ENCODE data around the gene CLRN3. TPM values are rescaled to one million over a fixed set of nuclear protein-coding genes. Genes with fewer than 3 reads are reported as not detected.
A peak's percentile ranks its signal among the peaks of the same experiment; 100 is the strongest.

CLRN3 gene
- total RNA-seq, 2 experiments from 2014 or later = not detected

DNA sequence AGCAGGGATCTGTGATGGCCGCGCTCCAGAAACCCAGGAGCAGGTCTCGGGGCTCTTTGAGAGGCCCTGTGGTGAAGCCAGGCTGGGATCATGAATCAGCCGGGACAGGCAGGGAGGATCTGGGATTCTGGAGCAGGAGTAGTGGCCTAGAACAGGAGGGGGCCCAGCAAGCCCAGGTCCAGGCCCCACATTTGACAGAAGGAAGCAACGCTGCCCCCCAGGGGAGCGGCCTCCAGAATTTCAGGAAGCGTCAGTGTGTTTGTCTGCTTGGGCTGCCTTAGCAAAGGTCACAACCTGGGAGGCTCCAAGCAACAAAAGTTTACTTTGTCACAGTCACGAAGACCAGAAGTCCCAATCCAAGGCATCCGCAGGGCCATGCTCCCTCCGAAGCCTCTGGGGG, 36.8 kb downstream of the CLRN3 start:
- CTCF ChIA-PET = interaction anchor here (2.3 kb wide), 1 partner anchor 292 kb away, joined by 7 read pairs; no protein-coding TSS in a partner anchor
- DNase-seq = no peak
- H3K4me1 Mint-ChIP-seq (ENCODE audit: low read depth) = no peaks in the 10 kb centered on the region
- H3K27ac Mint-ChIP-seq = no peak overlapping the region
- no peak overlapping the region for H3K4me3 Mint-ChIP-seq
- H3K27me3 Mint-ChIP-seq (ENCODE audit: low read depth) = peaks cover 3% of the 10 kb centered on the region
- intact Hi-C loops (cut with micrococcal nuclease) = loop anchor here (2.0 kb wide), 2 partner anchors 291 to 611 kb away; no protein-coding TSS in a partner anchor
- no peaks in the 10 kb centered on the region for H3K36me3 Mint-ChIP-seq (ENCODE audit: low read depth)
- no peaks in the 10 kb centered on the region for H3K9me3 Mint-ChIP-seq

DNA sequence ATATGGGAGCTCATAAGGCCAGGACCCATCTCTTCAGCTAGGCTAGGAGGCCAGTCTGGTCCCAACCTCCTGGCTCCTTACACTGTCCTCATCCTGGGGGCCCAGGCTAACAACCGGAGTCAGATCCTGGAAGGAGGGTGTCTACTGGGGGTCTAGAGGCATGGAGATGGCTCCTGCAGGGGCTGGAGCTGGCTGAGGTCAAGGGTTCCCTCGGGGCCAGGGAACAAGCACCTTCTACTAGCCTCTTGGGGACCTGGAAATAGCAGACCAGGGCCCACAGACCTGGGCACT, 37.2 kb downstream of the CLRN3 start:
- H3K27ac Mint-ChIP-seq = no peak overlapping the region
- H3K4me3 Mint-ChIP-seq = no peak overlapping the region
- no peaks in the 10 kb centered on the region for H3K36me3 Mint-ChIP-seq (ENCODE audit: low read depth)
- CTCF ChIA-PET = interaction anchor here (1.7 to 2.5 kb wide), 3 partner anchors 51 to 292 kb away, joined by 3 to 21 read pairs (median 7); no protein-coding TSS in a partner anchor
- H3K4me1 Mint-ChIP-seq (ENCODE audit: low read depth) = no peaks in the 10 kb centered on the region
- intact Hi-C loops (cut with micrococcal nuclease) = loop anchor here (2.0 kb wide), 2 partner anchors 291 to 611 kb away; no protein-coding TSS in a partner anchor
- no peak for DNase-seq
- peaks cover 3% of the 10 kb centered on the region for H3K27me3 Mint-ChIP-seq (ENCODE audit: low read depth)
- no peaks in the 10 kb centered on the region for H3K9me3 Mint-ChIP-seq

DNA sequence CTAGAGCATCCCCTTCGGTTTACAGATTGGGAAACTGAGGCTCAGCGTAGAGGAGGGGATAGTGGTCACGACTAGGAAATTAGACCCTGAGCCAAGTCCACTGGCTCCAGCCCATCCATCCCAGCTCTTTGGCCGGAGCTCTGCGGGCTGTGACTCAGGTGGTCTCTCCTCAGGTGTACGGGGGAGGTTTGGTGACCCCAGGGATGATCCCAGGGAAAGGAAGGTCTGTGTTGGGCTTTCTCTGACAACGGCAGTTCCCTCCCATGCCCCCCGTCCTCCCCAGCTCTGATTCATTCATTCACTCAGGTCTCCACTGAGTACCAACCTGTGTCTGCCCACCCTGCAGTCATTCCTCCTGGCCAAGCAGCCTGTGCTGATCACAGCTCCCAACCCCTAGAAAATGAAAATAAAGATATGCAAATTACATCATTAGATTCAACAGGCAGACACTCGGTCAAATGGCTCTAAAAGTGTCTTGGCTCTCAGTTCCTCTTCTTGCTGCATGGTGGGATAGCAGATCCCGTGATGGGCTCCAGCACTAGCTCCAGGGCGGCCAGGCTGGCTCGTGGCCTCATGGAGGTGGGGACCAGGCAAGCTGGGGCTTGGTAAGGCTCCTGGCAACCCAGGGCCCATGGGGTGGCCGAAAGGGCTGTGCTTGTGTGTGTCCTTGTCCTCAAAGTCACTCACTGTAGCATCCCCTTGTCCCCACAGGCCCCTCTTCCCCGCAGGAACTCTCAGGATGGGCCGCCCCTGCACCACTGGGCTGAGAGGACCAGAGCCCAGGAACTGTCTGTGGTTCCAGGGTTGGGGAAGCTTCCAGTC, 37.8 kb downstream of the CLRN3 start:
- no peak for DNase-seq
- CTCF ChIA-PET = interaction anchor here (0.6 to 2.5 kb wide), 17 partner anchors 9 to 291 kb away, joined by 3 to 21 read pairs (median 4); no protein-coding TSS in a partner anchor
- H3K4me3 Mint-ChIP-seq = no peak overlapping the region
- no peak overlapping the region for H3K27ac Mint-ChIP-seq
- no peaks in the 10 kb centered on the region for H3K36me3 Mint-ChIP-seq (ENCODE audit: low read depth)
- intact Hi-C loops (cut with micrococcal nuclease) = loop anchor here (1.0 to 2.0 kb wide), 3 partner anchors 140 to 610 kb away; no protein-coding TSS in a partner anchor
- peaks cover 3% of the 10 kb centered on the region for H3K27me3 Mint-ChIP-seq (ENCODE audit: low read depth)
- H3K9me3 Mint-ChIP-seq = no peaks in the 10 kb centered on the region
- no peaks in the 10 kb centered on the region for H3K4me1 Mint-ChIP-seq (ENCODE audit: low read depth)

DNA sequence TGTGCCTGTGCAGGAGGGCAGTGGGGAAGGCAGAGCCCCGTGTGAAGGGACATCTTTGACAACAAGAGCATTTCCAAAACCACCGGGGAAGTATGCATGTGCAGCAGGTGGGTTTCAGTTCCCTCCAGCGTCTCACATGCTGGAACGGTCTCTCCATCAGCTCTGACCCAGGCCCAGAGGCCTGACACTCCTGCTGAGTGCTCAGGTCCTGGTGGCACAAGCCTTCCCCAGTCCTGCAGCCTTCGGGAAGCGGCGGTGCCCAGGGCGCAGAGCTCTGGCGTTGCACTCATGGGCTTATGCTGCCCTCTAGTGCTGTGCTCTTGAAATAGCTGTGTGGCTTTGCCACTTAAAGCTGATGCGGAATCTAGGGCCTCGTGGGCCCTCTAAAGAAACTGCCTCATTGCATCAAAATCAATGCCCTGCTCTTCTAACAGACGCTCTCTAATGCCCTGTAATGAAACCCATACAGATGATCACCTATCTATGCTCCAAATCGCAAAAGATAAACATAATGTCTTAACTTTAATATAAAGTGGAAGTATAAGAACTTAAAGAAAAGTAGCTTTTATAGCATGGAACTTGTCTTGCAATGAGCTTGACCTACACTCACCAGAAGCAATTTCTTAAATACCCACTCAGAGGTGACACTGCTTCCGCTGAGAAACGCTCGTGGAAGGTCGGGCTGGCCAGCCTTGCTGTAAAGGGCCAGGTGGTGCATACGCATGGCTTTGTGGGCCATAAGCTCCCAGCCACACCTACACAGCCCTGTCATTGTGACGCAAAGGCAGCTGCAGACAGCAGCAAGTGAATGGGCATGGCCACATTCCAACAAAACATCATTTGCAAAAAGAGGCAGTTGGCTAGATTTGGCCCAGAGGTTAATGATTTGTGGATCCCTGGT, 38.6 kb downstream of the CLRN3 start:
- peaks cover 3% of the 10 kb centered on the region for H3K27me3 Mint-ChIP-seq (ENCODE audit: low read depth)
- no peaks in the 10 kb centered on the region for H3K9me3 Mint-ChIP-seq
- intact Hi-C loops (cut with micrococcal nuclease) = loop anchor here (1.0 to 2.0 kb wide), 3 partner anchors 139 to 609 kb away; no protein-coding TSS in a partner anchor
- peak; percentile 61 for DNase-seq
- no peak overlapping the region for H3K27ac Mint-ChIP-seq
- CTCF ChIA-PET = interaction anchor here (0.6 to 2.5 kb wide), 21 partner anchors 8 to 646 kb away, joined by 3 to 21 read pairs (median 4); no protein-coding TSS in a partner anchor
- no peaks in the 10 kb centered on the region for H3K4me1 Mint-ChIP-seq (ENCODE audit: low read depth)
- no peak overlapping the region for H3K4me3 Mint-ChIP-seq
- no peaks in the 10 kb centered on the region for H3K36me3 Mint-ChIP-seq (ENCODE audit: low read depth)

DNA sequence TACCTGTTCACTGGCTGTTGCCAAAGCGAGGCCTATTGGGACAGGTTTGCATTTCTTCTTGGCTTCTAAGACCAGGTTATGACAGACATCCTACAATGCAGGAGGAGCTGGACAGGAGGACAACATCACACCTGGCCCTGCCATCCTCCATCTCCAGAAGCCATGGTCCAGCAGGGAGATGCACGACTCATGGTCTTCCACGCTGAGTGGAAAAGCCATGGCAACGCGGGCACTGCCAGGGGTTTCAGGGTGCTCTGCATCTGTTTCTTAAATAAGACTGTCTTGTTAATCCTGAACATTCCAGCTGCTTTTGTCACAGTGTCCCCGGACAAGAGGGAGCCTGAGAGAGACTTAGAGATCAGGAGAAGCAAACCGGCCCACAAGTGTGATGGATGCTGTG, 40.3 kb downstream of the CLRN3 start:
- Mint-ChIP-seq H3K36me3 (ENCODE audit: low read depth) (no peaks in the 10 kb centered on the region), H3K27me3 (ENCODE audit: low read depth) (peaks cover 3% of the 10 kb centered on the region), H3K9me3 (no peaks in the 10 kb centered on the region), H3K27ac (no peak overlapping the region), H3K4me3 (no peak overlapping the region), H3K4me1 (ENCODE audit: low read depth) (peaks cover 5% of the 10 kb centered on the region)
- no peak for DNase-seq
- intact Hi-C loops (cut with micrococcal nuclease) = no loop called here
- CTCF ChIA-PET = no interaction called here

DNA sequence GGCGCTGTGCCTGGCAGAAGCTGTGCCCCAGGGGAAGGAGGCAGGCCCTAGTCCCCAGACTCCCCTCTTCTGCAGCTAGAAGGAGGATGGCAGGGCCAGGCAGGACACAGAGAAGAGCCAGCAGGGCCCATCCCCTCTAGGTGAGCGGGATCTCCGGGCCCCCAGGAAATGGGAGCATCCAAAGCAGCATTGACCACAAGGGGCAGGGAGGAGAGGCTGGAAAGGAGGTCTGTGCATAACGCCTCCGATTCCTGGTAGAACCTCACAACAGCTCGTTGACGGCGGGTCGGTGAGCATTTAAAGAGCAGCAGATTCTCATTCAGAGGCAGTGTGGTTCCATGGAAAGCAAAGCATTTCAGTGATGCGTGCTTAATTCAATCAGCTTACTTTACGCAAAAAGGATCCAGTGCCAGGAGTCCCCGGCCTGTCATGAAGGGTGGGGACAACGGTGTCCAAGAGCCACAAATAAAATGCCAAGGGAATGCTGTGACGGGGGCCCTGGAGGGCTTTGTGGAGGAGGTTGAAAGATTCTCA, 41.0 kb downstream of the CLRN3 start:
- Mint-ChIP-seq H3K27ac (no peak overlapping the region), H3K27me3 (ENCODE audit: low read depth) (peaks cover 3% of the 10 kb centered on the region), H3K9me3 (peaks cover 1% of the 10 kb centered on the region), H3K36me3 (ENCODE audit: low read depth) (no peaks in the 10 kb centered on the region), H3K4me3 (no peak overlapping the region), H3K4me1 (ENCODE audit: low read depth) (peaks cover 9% of the 10 kb centered on the region)
- CTCF ChIA-PET = no interaction called here
- no peak for DNase-seq
- intact Hi-C loops (cut with micrococcal nuclease) = no loop called here

DNA sequence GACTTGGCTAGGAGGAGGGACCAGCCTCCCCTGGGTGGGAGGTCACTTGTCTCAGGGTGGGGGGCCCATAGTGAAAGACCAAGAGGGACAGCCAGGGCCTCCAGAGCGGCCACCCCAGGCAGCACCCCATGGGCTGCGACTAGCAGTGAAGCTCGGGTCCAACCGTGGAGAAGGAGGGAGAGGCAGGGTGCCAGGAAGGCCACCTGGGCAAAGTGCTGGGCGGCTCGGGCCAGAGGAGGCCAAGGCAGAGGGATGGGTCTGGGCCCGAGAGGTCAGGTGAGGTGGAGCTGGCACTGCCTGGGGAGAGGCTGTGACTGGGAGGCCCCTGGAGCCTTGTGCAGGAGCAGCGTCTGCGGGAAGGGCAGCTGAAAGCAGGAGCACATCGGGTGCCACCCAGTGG, 41.8 kb downstream of the CLRN3 start:
- peaks cover 3% of the 10 kb centered on the region for H3K27me3 Mint-ChIP-seq (ENCODE audit: low read depth)
- no peaks in the 10 kb centered on the region for H3K36me3 Mint-ChIP-seq (ENCODE audit: low read depth)
- H3K27ac Mint-ChIP-seq = no peak overlapping the region
- no peak overlapping the region for H3K4me3 Mint-ChIP-seq
- intact Hi-C loops (cut with micrococcal nuclease) = no loop called here
- peaks cover 1% of the 10 kb centered on the region for H3K9me3 Mint-ChIP-seq
- CTCF ChIA-PET = interaction anchor here (0.7 kb wide), 1 partner anchor 157 kb away, joined by 4 read pairs; no protein-coding TSS in a partner anchor
- H3K4me1 Mint-ChIP-seq (ENCODE audit: low read depth) = peaks cover 15% of the 10 kb centered on the region
- no peak for DNase-seq

DNA sequence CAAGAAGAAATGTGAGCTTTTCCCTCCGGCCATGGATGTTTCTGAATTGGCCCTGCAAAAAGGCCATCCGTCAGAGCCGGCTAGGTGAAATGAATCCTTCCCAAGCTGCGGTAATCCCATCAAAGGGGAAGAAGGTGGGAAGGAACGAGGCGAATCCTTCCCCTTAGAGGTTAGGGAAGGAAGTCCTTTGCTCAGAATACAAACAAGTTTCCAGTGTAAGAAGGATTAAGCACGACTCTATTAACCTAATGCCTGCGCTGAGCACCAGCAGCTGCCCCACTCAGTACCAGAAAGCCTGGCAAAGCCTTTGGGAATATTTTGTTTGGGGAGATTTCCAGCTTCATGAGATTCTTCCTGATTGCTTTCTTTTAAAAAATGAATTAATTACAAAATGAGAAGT, 42.8 kb downstream of the CLRN3 start:
- Mint-ChIP-seq H3K4me3 (no peak overlapping the region), H3K4me1 (ENCODE audit: low read depth) (peaks cover 15% of the 10 kb centered on the region), H3K27me3 (ENCODE audit: low read depth) (peaks cover 3% of the 10 kb centered on the region), H3K27ac (no peak overlapping the region), H3K9me3 (peaks cover 1% of the 10 kb centered on the region), H3K36me3 (ENCODE audit: low read depth) (no peaks in the 10 kb centered on the region)
- no peak for DNase-seq
- intact Hi-C loops (cut with micrococcal nuclease) = no loop called here
- CTCF ChIA-PET = interaction anchor here (0.9 kb wide), 1 partner anchor 240 kb away, joined by 3 read pairs; no protein-coding TSS in a partner anchor

DNA sequence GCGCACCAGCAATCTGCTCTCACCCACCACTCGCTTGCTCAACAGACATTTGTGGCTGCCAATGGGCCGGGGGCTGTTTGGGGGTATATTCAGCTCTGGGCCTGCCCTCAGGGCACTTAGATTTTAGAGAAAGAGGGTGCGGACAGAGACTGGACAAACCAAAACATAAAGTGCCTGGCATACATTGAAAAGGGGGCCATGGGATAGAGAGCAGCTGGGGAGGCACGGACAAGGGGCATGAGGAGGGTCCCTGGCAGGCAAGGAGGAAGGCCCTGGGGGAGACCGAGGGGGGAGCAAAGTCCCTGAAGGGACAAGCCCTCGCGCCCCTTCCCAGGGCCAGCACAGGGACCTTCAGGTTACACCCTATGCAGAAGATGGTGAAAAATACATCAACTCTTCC, 43.5 kb downstream of the CLRN3 start:
- DNase-seq = no peak
- no peak overlapping the region for H3K4me3 Mint-ChIP-seq
- peaks cover 15% of the 10 kb centered on the region for H3K4me1 Mint-ChIP-seq (ENCODE audit: low read depth)
- H3K27me3 Mint-ChIP-seq (ENCODE audit: low read depth) = peaks cover 3% of the 10 kb centered on the region
- H3K36me3 Mint-ChIP-seq (ENCODE audit: low read depth) = no peaks in the 10 kb centered on the region
- intact Hi-C loops (cut with micrococcal nuclease) = no loop called here
- peaks cover 1% of the 10 kb centered on the region for H3K9me3 Mint-ChIP-seq
- CTCF ChIA-PET = no interaction called here
- H3K27ac Mint-ChIP-seq = no peak overlapping the region

DNA sequence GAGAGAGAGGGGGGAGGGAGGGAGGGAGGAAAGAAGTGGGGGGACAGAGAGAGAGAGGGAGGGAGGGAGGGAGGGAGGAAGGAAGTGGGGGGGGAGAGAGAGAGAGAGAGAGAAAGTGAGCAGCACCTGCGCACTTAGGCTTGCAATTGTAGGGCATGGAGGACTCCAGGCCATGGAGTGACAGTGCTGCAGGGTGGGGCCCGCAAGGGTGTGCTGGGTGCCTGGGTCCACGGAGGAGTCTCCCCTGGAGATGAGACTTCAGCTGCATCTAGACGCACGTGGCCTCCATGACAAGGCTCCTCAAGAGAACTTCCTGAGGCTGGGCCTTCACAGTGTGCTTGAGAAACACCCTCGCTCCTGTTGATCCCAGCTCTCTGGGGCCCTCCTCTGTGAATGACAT, 44.5 kb downstream of the CLRN3 start:
- H3K4me3 Mint-ChIP-seq = no peak overlapping the region
- CTCF ChIA-PET = no interaction called here
- no peaks in the 10 kb centered on the region for H3K27me3 Mint-ChIP-seq (ENCODE audit: low read depth)

DNA sequence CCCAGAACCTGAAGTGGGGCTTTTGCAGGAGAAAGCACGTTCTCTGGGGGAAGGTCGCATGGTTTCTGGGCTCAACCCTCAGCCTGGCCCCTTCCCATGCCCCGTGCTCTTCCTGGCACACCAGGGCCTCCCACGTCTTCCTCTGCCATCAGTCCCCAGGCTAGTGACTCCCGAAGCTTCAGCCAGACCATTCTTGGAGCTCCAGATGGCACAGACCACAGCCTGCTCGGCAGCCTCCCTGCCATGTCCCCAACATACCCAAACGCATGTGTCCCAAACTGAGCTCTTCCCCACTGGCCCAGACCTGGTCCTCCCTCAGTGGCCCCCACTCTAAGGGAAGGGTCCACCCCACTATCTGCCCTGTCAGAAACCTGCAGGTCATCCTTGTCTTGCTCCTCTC, 47.0 kb downstream of the CLRN3 start:
- CTCF ChIA-PET = interaction anchor here (1.7 kb wide), 1 partner anchor 9 kb away, joined by 3 read pairs; no protein-coding TSS in a partner anchor
- intact Hi-C loops (cut with micrococcal nuclease) = no loop called here
- no peaks in the 10 kb centered on the region for H3K27me3 Mint-ChIP-seq (ENCODE audit: low read depth)
- no peak for DNase-seq
- peaks cover 1% of the 10 kb centered on the region for H3K9me3 Mint-ChIP-seq
- H3K36me3 Mint-ChIP-seq (ENCODE audit: low read depth) = no peaks in the 10 kb centered on the region
- peaks cover 15% of the 10 kb centered on the region for H3K4me1 Mint-ChIP-seq (ENCODE audit: low read depth)
- H3K4me3 Mint-ChIP-seq = no peak overlapping the region
- no peak overlapping the region for H3K27ac Mint-ChIP-seq

More for the DNA sequence above, 44.5 kb downstream of the CLRN3 start:
- H3K36me3 Mint-ChIP-seq (ENCODE audit: low read depth) = no peaks in the 10 kb centered on the region
- peaks cover 15% of the 10 kb centered on the region for H3K4me1 Mint-ChIP-seq (ENCODE audit: low read depth)
- H3K9me3 Mint-ChIP-seq = peaks cover 1% of the 10 kb centered on the region
- no peak overlapping the region for H3K27ac Mint-ChIP-seq
- intact Hi-C loops (cut with micrococcal nuclease) = no loop called here
- no peak for DNase-seq

DNA sequence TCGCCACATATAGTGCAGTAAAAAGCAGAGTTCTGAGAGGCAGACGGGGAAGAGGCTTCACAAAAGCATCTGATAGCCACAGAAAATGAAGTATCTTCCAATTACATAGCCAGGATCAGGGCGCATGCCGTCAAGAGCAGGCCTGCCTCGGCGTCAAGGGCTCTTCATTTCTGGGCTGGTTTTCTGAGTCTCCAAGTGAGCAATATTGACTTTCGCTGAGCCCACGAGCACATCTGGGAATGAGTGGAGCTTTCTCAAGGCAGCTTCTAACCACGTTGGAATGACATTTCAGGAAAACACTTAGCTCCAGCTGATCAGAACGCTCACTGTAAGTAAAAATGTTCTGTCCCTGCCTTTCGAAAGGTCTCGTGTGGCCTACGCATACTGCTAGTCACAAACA, 51.9 kb downstream of the CLRN3 start:
- CTCF ChIA-PET = no interaction called here
- no peak overlapping the region for H3K27ac Mint-ChIP-seq
- no peaks in the 10 kb centered on the region for H3K36me3 Mint-ChIP-seq (ENCODE audit: low read depth)
- no peak for DNase-seq
- H3K4me1 Mint-ChIP-seq (ENCODE audit: low read depth) = no peaks in the 10 kb centered on the region
- no peaks in the 10 kb centered on the region for H3K9me3 Mint-ChIP-seq
- intact Hi-C loops (cut with micrococcal nuclease) = no loop called here
- H3K27me3 Mint-ChIP-seq (ENCODE audit: low read depth) = peaks cover 10% of the 10 kb centered on the region
- no peak overlapping the region for H3K4me3 Mint-ChIP-seq

Measured in activated naive CD4-positive, alpha-beta T cell treated with anti-CD3 and anti-CD28 coated beads for 36 hours (primary cell).